Erythroblast (primary cell): ENCODE data around the gene TXNDC2.

Source experiments
- GATA1 ChIP-seq: IDR thresholded peaks from 2 replicates; pipeline ENCODE4 v1.6.1; 2011; ENCODE audit warnings: low read depth, mild to moderate bottlenecking, control low read depth, low read length, moderate library complexity
- POLR2A ChIP-seq: IDR thresholded peaks from 2 replicates; pipeline ENCODE4 v1.6.1; 2011; ENCODE audit warnings: mild to moderate bottlenecking, low read length

GRCh38 chr18:9919564-9920232, 33.9 kb downstream of the TXNDC2 start:
- TF ChIP-seq POLR2A = no peak
- TF ChIP-seq GATA1 = no peak
